Measurements from ENCODE around the gene MYH7.
"Not testable (repeated sequence)": the region's sequence is repeated elsewhere in the genome, so short reads cannot be mapped to it uniquely, and the experiment has no call there.

The MYH7 gene

DNA sequence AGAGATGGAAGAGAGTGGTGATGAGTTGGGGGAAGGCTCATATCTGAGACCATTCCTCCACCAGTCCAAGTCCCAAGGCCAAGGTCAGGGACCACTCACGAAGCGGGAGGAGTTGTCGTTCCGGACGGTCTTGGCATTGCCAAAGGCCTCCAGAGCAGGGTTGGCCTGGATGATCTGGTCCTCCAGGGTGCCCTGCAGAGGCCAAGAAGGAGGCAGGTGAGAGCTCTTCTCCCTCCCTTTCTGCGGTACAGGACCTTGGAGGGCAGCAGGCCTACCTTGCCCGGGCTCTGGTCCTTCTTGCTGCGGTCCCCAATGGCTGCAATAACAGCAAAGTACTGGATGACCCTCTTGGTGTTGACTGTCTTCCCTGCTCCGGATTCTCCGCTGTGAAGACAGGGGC is 4.0 kb downstream of the MYH7 start:
- DNase-seq (ENCODE audit: low read depth in 2 of 3, low spot score in 1 of 3): no peak

DNA sequence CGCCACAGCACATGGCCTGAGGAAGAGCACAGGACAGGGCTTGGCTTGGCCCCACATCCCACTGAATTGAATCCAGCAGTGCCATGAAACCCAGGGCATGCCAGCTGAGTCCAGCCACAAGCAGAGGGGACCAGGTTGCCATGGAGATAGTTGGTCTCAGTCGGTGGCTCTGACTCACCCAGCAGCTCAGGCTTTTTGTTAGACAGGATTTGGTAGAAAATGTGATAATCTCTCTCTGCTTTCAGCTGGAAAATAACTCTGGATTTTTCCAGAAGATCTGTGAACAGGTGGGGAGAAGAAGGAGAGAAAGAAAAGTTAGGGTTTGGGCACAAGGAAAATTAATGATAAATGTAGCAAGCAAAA is 4.8 kb downstream of the MYH7 start:
- no peak for DNase-seq (ENCODE audit: low read depth in 2 of 3, low spot score in 1 of 3)

DNA sequence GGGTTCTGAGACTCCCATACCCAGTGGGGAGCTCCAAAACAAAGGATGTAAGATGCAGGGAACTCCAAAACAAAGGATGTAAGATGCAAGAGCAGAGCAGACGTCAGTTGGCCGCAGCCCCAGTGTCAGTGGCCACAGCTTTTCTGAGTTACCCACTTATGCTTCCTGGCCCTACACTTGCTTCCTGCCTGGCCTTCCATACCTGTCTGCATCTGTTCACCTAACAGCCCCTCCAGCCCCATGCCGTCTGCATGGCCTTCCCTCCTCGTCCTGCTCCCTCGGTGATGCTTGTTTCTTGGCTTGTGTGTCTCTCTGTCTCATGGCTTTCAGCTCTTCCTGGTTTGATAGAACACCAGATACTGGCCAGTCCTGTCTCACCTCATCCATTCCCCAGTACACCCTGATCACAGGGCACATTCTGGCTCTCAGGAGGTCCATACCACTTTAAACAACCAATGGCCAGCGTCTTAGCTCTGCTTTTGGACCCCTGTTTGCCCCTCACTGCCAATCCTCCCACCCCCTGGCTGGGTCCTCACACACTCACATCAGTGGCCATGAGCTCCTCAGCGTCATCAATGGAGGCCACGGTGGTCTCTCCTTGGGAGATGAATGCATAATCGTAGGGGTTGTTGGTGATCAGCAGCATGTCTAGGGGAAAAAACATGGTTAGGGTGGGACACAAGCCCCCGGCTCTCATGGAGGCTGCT is 5.3 kb downstream of the MYH7 start:
- no peak for DNase-seq (ENCODE audit: low read depth in 2 of 3, low spot score in 1 of 3)

DNA sequence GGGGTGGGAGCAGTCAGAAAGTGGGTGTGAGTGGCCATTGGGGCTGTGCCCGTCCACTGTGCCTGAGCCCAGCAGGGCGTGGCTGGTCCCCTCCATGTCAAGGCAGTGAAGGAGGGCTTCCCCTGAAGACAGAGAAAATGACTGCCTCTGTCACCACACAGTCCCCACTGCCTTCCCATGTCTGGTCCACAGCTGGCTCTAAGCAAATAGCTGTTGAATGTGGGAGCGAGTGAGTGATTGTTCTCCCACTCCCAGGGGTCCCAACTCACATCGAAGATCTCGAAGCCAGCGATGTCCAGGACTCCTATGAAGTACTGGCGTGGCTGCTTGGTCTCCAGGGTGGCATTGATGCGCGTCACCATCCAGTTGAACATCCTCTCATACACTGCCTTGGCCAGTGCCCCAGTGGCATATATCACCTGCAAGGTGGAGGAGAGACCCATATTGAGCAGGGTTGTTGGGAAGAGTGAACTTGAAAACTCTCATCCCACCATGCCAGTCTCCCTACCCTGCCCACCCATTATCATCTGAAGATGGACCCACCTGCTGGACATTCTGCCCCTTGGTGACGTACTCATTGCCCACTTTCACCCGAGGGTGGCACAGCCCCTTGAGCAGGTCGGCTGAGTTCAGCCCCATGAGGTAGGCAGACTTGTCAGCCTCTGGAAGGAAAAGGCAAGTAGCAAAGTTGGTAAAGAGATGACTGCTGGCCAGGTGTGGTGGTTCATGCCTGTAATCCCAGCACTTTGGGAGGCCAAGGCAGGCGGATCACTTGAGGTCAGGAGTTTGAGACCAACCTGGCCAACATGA is 6.6 kb downstream of the MYH7 start:
- no peak for DNase-seq (ENCODE audit: low read depth in 2 of 3, low spot score in 1 of 3)

DNA sequence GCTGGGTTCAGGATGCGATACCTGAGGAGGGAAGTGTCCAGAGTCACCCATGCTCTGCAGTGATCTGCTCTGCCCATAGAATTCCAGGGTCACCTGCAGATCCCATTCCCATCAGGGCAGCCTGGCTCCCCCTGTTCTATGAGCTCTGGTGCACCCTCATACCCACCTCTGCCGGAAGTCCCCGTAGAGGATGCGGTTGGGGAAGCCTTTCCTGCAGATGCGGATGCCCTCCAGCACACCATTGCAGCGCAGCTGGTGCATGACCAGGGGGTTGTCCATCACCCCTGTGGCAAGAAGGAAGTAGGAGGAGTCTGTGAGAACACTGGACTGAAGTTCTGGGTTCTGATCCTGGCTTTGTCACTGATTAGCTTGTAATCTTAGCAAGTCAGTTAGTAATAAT is 9.7 kb downstream of the MYH7 start:
- DNase-seq (ENCODE audit: low read depth in 2 of 3, low spot score in 1 of 3): not testable (repeated sequence)

DNA sequence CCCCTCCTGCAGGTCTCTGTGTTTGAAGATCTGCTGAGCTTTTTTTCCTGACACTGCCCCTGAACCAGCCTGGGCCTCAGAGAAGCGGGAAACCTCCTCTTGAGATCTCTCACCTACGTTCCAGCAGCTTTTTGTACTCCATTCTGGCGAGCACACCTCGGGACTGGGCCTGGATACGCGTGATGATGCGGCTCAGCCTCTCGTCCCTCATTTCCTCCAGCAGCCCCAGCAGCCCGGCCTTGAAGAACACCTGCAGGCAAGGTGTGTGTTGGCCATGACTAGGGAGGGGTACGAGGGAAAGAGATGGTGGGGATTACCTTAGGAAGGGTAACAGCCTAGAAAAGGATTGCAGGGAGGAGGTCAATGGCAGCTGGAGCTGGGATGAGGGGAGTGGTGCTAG is 10.3 kb downstream of the MYH7 start:
- no peak for DNase-seq (ENCODE audit: low read depth in 2 of 3, low spot score in 1 of 3)

DNA sequence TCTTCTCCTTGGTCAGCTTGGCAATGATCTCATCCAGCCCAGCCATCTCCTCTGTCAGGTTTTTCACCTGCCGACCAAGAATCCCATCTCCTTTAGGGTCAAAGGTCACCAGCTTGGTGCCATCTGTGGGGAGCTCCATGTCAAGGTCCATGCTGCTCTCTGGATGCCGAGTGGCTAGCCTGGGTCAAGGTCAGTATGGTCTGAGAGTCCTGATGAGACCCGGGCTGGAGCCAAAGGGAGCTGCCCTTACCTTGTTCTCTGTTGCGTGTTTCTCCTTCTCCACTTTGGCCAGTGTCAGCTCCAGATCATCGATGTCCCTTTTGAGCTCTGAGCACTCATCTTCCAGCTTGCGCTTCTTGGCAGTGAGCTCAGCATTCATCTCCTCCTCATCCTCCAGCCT is 11.8 kb downstream of the MYH7 start:
- DNase-seq (ENCODE audit: low read depth in 2 of 3, low spot score in 1 of 3): no peak

DNA sequence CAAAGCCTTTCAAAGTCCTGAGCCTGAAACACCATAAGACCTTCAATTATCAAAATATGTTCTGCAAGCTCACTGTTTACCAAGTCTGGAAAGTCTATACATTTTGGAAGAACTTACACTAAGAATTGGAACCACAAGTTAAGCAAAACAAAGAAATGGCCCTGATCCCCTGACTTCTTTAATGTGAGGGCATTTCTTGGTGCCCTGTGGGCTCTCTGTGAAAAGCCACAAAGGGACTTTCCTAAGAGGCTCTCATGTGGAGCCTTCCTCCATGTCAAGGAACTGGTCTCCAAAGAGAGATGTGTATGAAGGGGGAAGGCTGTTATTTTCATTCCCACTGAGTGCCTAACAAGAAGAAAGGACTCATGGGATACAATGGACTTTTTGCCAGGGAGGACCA is 13.9 kb downstream of the MYH7 start:
- no peak for DNase-seq (ENCODE audit: low read depth in 2 of 3, low spot score in 1 of 3)

DNA sequence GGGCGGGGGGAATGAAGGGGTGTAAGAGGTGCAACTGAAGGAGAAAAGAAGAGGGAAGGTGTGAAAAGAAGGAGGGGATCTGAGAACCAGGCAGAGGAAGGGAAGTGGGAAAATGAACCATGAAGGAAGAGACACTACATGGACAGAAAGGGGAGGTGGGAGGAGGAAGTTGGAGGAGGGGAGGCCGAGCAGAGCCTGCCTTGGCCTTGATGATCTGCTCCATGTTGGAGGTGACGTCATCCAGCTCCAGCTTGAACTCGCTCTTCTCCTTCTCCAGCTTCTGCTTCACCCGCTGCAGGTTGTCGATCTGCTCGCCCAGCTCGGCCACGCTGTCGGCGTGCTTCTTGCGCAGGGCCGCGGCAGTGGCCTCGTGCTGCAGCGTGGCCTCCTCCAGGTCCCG is 15.8 kb downstream of the MYH7 start:
- not testable (repeated sequence) for DNase-seq (ENCODE audit: low read depth in 2 of 3, low spot score in 1 of 3)

DNA sequence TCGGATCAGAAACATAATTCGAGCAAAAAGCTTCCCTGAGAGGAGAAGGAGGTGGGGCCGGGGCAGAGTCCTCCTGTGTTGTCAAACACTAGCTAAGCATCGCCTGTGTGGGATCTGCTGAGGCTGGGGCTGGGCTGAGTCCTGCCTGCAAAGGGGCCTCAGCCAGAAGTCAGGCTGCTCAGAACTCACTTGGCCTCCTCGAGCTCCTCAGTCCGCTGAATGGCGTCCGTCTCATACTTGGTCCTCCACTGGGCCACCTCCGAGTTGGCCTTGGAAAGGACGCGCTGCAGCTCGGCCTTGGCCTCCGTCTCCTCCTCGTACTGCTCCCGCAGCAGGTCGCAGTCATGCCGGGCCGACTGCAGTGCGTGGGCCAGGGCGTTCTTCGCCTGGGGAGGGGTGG is 17.4 kb downstream of the MYH7 start:
- DNase-seq (ENCODE audit: low read depth in 2 of 3, low spot score in 1 of 3): no peak

DNA sequence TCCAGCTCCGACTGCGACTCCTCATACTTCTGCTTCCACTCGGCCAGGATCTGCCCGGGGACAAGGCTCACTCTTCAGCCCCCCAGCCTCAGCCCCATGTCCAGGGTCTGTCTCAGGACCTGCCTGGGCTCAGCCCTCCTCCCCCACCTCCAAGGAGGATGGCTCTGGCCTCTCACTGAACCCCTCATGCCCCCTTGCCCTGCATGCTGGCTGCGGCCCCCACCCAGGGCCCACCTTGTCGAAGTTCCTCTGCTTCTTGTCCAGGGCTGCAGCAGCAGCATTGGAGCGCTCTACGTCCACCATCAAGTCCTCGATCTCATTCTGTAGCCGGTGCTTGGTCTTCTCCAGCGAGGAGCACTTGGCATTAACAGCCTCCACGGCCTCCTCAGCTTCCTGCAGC is 18.2 kb downstream of the MYH7 start:
- not testable (repeated sequence) for DNase-seq (ENCODE audit: low read depth in 2 of 3, low spot score in 1 of 3)

DNA sequence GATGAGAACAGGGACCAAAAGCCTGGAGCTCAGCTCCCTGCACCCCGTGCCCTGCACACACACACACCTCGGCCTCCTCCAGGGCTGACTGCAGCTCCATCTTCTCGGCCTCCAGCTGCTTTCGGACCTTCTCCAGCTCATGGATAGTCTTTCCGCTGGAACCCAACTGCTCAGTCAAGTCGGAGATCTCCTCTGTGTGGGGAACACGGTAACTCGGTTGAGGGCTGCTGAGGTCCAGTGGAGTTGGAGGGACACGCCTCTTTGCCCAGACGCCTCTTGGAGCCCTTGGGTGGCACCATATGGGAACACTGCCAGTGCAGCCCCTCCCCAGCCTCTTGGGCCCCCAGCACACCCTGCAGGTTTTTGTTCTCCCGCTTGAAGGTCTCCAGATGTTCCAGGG is 18.7 kb downstream of the MYH7 start:
- no peak for DNase-seq (ENCODE audit: low read depth in 2 of 3, low spot score in 1 of 3)

DNA sequence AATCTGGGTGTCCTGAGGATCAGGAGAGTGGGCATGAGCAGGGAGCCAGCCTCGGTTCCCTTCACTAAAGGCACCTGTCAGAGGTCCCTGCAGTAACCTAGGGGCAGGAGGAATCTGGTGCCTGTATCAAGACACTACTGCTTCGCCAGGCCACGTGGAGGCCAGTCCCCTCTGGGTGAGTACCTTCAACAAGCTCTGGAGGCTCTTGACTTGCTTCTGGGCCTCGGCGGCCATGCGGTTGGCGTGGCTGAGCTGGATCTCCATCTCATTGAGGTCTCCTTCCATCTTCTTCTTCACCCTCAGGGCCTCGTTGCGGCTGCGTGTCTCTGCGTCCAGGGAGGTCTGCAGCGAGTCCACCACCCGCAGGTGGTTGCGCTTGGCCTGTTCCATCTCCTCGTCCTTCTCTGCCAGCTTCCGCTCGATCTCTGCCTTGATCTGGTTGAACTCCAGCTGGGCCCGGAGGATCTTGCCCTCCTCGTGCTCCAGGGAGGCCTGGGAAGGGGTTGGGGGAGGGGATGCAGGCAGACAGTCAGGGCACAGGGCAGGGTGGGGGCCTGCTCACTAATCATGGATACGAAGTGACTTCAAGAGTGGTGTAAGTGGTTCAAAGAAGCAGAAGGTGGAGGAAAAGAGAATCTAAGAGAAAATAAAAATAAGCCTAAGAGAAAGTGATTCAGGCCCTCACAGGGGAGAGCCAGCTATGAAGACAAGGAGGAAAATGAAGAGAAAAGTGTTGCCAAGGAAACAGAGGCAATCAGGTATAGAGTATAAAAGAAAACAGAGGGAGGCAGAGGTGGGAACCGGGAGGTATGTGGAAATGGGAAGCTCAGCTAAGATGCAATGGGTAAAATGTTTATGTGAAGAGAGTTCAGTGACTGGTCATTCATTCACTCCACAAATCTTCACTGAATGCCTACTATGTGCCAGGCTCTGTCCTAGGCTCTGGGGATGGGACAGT is 19.4 kb downstream of the MYH7 start:
- DNase-seq (ENCODE audit: low read depth in 2 of 3, low spot score in 1 of 3): no peak

DNA sequence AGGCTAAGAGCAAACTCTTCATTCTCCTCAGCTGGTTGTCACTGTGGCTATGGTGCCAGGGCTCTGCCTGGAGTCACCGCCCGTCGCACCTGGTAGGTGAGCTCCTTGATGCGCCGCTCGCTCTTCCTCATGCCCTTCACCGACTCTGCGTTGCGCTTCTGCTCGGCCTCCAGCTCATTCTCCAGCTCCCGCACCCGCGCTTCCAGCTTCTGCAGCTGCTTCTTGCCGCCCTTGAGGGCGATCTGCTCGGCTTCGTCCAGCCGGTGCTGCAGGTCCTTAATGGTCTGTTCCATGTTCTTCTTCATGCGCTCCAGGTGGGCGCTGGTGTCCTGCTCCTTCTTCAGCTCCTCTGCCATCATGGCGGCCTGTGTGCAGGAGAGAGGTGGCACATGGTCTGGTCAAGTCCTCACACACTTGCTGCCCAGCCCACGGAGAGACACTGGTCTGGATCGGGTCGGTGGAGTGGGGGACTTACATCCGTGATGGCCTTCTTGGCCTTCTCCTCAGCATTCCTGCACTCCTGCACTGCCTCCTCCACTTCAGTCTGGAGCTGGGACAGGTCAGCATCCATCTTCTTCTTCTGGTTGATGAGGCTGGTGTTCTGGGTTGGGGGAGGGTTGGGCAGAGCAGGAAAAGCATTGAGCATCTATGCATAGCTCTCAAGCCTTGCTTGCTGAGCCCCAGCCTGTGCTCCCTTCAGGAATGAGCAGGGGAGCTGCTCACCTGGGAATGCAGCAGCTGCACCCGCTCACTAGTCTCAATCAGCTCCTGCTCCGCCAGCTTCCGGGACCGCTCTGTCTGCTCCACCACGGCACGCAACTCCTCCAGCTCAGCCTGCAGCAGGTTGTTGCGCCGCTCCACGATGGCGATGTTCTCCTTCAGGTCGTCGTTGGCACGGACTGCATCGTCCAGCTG is 20.3 kb downstream of the MYH7 start:
- no peak for DNase-seq (ENCODE audit: low read depth in 2 of 3, low spot score in 1 of 3)

DNA sequence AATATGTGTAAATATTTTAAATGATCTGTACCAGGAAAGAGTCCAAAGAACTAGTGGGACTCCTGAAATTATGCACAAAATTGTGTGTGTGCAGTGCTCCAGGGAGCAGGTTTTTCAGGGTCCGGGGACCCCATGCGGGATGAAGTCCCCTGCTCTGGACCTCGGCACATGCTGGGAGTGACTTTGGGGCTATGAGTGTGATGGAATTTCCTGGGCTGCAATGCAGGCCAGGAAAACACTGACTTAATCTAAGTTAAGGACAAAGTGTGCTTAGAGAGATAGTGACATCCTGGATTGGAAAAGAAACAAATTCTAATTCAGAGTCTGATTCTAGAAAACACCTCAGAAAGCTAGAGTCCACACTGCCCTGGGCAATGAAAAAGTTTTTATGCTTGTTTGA is 21.2 kb downstream of the MYH7 start:
- no peak for DNase-seq (ENCODE audit: low read depth in 2 of 3, low spot score in 1 of 3)

DNA sequence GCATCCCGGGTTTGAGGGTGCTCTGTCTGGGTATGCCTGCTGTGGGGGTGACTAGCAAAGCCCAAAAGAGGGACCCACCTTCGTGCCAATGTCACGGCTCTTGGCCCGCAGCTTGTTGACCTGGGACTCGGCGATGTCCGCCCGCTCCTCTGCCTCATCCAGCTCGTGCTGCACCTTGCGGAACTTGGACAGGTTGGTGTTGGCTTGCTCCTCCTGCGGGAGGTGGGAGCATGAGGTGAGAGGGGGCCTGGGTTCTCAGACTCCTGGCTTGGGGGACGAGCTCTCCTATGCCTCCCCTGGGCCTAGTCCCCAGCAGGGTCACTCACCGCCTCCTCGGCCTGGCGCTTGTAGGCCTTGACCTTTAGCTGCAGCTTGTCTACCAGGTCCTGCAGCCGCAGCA is 21.8 kb downstream of the MYH7 start:
- DNase-seq (ENCODE audit: low read depth in 2 of 3, low spot score in 1 of 3): no peak

DNA sequence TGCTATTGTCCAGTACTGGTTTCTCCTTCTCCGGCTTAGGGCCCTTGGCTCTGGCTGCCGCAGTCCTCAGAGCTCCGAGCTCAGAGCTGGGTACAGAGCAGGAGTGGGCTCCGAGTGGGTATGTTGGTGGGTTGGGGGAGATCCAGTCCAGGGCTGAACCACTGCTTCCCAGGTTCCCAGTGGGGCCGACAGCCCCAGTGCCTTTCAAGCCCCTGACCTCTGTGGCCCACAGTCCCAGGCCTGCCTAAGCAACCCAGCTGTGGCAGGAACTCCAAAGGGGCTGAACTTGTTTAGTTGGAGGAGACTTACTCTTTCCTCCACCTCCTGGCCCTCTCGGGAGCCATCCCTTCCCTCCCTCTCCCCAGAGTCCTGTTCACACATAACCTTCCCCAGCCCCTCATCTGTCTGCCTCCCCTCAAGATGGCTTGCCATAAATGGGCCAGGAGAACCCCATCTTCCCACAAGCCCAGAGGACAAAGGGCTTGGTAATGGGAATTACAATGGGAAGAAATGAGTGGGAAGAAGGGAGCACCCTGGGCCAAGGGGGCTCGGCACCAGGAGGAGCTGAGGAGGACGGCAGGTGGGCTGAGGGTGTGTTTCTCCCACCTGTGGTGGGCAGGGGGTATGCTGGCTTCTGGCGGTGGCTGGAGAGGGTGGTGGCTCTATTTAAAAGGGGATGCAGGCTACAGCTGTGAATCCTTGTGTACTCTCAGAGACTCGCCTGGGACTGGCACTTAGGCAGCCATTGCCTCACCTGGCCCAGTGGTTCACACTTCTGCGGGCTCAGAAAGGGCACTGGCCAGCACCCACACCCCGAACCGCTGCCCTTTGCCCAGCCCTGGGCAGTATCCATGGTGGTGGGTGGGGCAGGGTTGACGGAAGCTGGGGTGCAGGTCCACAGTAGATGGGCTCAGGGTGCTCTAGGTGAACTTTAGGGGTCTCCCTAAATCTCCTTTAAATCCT is 23.6 kb downstream of the MYH7 start:
- DNase-seq (ENCODE audit: low read depth in 2 of 3, low spot score in 1 of 3): no peak

DNA sequence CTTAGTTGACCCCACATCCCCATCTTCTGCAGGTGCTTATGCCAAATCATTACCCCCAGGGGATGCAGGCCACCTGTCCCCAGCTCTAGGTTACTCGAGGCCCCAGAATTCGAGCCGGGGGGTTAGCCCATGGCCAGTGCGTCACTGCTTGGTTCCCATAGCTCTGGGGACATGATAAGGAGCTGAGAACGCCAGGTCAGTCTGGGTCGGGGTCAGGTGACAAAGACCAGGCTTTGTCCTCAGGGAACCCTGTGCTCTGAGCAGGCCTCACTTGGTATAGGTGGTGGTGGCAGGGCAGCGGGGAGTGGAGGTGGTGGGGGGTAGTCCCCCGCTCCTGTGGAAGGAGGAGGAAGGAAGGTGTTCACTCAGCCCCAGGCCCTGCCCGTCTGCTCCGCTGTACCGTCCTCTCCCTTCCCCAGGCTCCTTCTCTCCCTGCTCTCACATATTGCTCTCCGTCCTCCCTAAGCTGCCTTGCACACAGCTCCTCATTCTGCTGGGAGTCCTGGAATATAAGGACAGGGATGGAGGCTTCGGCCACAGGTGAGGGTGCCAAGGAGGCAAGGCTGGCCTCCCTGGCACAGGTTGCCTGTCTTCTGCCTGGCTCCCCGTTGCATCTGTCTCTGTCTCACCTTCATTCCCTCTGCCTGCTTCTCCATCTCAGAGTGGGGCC is 25.4 kb downstream of the MYH7 start:
- no peak for DNase-seq (ENCODE audit: low read depth in 2 of 3, low spot score in 1 of 3)

DNA sequence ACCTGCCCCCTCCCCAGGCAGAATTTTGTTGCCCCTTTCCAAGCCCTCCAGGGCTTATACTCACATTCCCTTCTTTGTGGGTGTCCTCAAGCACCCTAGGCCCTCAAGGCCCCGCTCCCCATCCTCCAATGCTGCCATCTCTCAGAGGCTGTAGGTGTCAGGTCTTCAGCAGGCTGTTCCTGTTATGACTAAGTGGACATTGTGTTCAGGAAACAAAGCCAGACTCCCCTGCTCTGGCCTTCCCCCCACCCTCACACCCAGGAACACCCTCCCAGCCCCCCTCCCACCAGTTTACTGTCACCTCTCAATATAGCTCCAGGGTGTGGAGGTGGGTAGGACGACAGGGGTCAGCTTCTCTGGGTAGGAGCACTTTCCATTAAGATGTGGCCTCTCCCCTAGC is 26.0 kb downstream of the MYH7 start:
- no peak for DNase-seq (ENCODE audit: low read depth in 2 of 3, low spot score in 1 of 3)

Data from stimulated activated CD4-positive, alpha-beta T cell treated with anti-CD3 and anti-CD28 coated beads, Interleukin-12 subunit alpha, Interleukin-12 subunit beta, amount 100 ng/mL, for 48 hours (primary cell).